Measurements from ENCODE around the gene FAM222A. TPM values are rescaled to one million over a fixed set of nuclear protein-coding genes. Genes with fewer than 3 reads are reported as not detected.

FAM222A gene
- total RNA-seq, 1 experiment from 2014 or later = 3.7 TPM

- Histone ChIP-seq H3K4me2 (ENCODE audit: low read length) (no peak overlapping the region), H3K4me1 (ENCODE audit: control insufficient read depth in 1 of 2, insufficient read depth in 2 of 2, low read length in 2 of 2) (peaks cover 0 to 12% of the 10 kb centered on the region in 2 experiments; a peak in 2 of 4 replicates), H3K9ac (ENCODE audit: low read length) (no peak overlapping the region), H3K9me3 (ENCODE audit: control insufficient read depth in 1 of 2, insufficient read depth in 1 of 2, low read depth in 1 of 2, low read length in 2 of 2) (peaks cover 0 to 3% of the 10 kb centered on the region in 2 experiments; a peak in 1 of 4 replicates), H3K4me3 (replicated peaks in 1 of 2; ENCODE audit: low read depth in 1 of 2, low read length in 2 of 2) (no peak overlapping the region), H3K27me3 (ENCODE audit: insufficient read depth, low read length) (no peaks in the 10 kb centered on the region), H2AFZ (ENCODE audit: low read depth, low read length, poor library complexity, severe bottlenecking) (no peak overlapping the region), H3K36me3 (ENCODE audit: control insufficient read depth in 1 of 2, insufficient read depth in 2 of 2, low read length in 2 of 2) (no peaks in the 10 kb centered on the region), H3K9me2 (ENCODE audit: insufficient read depth) (no peaks in the 10 kb centered on the region), H3K79me2 (ENCODE audit: insufficient read depth, low read length) (no peaks in the 10 kb centered on the region), H3K27ac (ENCODE audit: low read depth, low read length) (no peak overlapping the region), H4K20me1 (ENCODE audit: insufficient read depth) (no peaks in the 10 kb centered on the region)
- BruUV-seq (replicated peaks) = no TSS peak
- no peak for DNase-seq (ENCODE audit: low read depth, low spot score)
- RAD21 ChIA-PET (ENCODE audit: low non-redundant PET in 1 of 2, low total read pairs in 2 of 2, uncharacterized antibody in 2 of 2, unreplicated experiment in 2 of 2) = no interaction called here
- CTCF ChIA-PET = no interaction called here
- TF ChIP-seq SRF (IDR thresholded peaks at IDR 0.05; ENCODE audit: low read depth) (no peak), EGR1 (IDR thresholded peaks at IDR 0.05; ENCODE audit: low read depth) (no peak), RAD21 (IDR thresholded peaks at IDR 0.05; ENCODE audit: low read depth) (no peak), MAX (IDR thresholded peaks at IDR 0.05) (no peak), FOSL1 (IDR thresholded peaks at IDR 0.05; ENCODE audit: low read depth) (no peak), ZNF274 (IDR thresholded peaks at IDR 0.05; ENCODE audit: low read depth, low read length) (no peak), ZFX (IDR thresholded peaks at IDR 0.05) (no peak), POLR2A (IDR thresholded peaks at IDR 0.05; ENCODE audit: borderline replicate concordance, extremely low read depth, insufficient read depth, insufficient read length) (no peak), EZH2 (IDR thresholded peaks at IDR 0.05) (no peak)
- TF ChIP-seq, protein P1, sequence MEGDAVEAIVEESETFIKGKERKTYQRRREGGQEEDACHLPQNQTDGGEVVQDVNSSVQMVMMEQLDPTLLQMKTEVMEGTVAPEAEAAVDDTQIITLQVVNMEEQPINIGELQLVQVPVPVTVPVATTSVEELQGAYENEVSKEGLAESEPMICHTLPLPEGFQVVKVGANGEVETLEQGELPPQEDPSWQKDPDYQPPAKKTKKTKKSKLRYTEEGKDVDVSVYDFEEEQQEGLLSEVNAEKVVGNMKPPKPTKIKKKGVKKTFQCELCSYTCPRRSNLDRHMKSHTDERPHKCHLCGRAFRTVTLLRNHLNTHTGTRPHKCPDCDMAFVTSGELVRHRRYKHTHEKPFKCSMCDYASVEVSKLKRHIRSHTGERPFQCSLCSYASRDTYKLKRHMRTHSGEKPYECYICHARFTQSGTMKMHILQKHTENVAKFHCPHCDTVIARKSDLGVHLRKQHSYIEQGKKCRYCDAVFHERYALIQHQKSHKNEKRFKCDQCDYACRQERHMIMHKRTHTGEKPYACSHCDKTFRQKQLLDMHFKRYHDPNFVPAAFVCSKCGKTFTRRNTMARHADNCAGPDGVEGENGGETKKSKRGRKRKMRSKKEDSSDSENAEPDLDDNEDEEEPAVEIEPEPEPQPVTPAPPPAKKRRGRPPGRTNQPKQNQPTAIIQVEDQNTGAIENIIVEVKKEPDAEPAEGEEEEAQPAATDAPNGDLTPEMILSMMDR (IDR thresholded peaks at IDR 0.05 in 2 of 3, conservative IDR thresholded peaks at IDR 0.05 in 1 of 3; ENCODE audit: borderline replicate concordance in 1 of 3, insufficient read depth in 1 of 3, low read depth in 2 of 3, low read length in 2 of 3) = no peak
- no peak for ATAC-seq
- intact Hi-C loops (cut with micrococcal nuclease) = no loop called here
- POLR2A ChIA-PET = interaction anchor here (1.6 kb wide), 1 partner anchor 12 kb away, joined by 4 read pairs; no protein-coding TSS in a partner anchor
These were observed 47.6 kb downstream of the FAM222A start for GRCh38 chr12:109760930-109761921.
